Ishikawa (cell line): ENCODE measurements around the gene GLIS1.

Source experiments
- CEBPB ChIP-seq: IDR thresholded peaks from 2 replicates; pipeline ENCODE4 v1.6.1; 2012
- CREB1 ChIP-seq: IDR thresholded peaks from 2 replicates; pipeline ENCODE4 v1.6.1; 2012; ENCODE audit warnings: low read depth
- EGR1 ChIP-seq: IDR thresholded peaks from 2 replicates; pipeline ENCODE4 v1.6.1; 2012
- EP300 ChIP-seq: IDR thresholded peaks from 2 replicates; pipeline ENCODE4 v1.6.1; 2012; ENCODE audit warnings: borderline replicate concordance
- FOXM1 ChIP-seq: IDR thresholded peaks from 2 replicates; pipeline ENCODE4 v1.6.1; 2012; ENCODE audit warnings: low read depth, borderline replicate concordance
- NFIC ChIP-seq: IDR thresholded peaks from 2 replicates; pipeline ENCODE4 v1.6.1; 2012
- RAD21 ChIP-seq: IDR thresholded peaks from 2 replicates; pipeline ENCODE4 v1.6.1; 2012; ENCODE audit warnings: low read depth
- REST ChIP-seq: IDR thresholded peaks from 2 replicates; pipeline ENCODE4 v1.6.1; 2012; ENCODE audit warnings: low read depth, mild to moderate bottlenecking
- TAF1 ChIP-seq: IDR thresholded peaks from 2 replicates; pipeline ENCODE4 v1.6.1; 2012; ENCODE audit warnings: low read depth, mild to moderate bottlenecking
- TCF12 ChIP-seq: IDR thresholded peaks from 2 replicates; pipeline ENCODE4 v1.6.1; 2012; ENCODE audit warnings: low read depth
- TEAD4 ChIP-seq: IDR thresholded peaks from 2 replicates; pipeline ENCODE4 v1.6.1; 2012
- USF1 ChIP-seq: IDR thresholded peaks from 2 replicates; pipeline ENCODE4 v1.6.1; 2012
- YY1 ChIP-seq: IDR thresholded peaks from 2 replicates; pipeline ENCODE4 v1.6.1; 2012; ENCODE audit warnings: low read depth
- ZBTB7A ChIP-seq: IDR thresholded peaks from 2 replicates; pipeline ENCODE4 v1.6.1; 2012; ENCODE audit warnings: low read depth
- TF ChIP-seq, protein P1 (sequence below): IDR thresholded peaks from 2 replicates; pipeline ENCODE4 v1.6.1; 2012

GLIS1 gene

GRCh38 chr1:53642215-53642555 is 96.8 kb downstream of the GLIS1 start:
- TF ChIP-seq NFIC = no peak

DNA sequence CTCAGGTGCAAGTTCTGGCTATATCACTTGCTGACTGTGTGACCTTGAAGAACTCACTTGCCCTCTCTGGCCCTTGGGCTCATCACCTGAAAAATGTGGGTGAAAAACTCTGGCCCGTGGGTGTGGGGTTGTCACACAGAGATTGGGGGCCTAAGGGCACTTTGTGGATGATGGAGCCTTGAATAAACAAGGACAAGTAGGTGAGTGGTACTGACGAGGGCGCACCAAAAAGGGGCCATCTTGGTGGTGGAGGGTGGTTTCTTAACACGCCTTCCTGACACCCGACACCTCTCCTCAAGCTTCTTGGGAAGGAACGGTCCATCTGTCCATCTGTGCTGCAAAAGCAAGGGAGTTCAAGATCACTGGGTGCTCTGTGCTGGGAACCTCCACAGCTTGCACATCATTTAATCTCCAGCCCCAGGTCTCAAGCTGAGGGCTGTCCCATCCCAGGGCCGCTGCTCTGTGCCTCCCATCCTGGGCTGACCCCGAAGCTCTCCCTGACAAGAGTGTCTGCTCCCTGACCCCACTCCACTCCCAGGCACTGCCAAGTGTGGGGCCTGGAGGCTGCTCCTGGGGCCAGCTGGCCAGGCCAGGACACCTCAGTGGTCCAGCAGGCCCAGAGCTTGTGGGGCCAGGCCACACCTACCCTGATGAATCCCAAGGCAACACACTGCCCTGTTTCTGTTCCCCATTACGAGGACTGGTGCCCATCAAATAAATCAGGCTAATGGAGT is 97.3 kb downstream of the GLIS1 start:
- TF ChIP-seq NFIC (no peak), CREB1 (no peak), ZBTB7A (no peak), RAD21 (no peak), YY1 (no peak), FOXM1 (no peak), TEAD4 (no peak), CEBPB (no peak), TCF12 (no peak), REST (no peak)

DNA sequence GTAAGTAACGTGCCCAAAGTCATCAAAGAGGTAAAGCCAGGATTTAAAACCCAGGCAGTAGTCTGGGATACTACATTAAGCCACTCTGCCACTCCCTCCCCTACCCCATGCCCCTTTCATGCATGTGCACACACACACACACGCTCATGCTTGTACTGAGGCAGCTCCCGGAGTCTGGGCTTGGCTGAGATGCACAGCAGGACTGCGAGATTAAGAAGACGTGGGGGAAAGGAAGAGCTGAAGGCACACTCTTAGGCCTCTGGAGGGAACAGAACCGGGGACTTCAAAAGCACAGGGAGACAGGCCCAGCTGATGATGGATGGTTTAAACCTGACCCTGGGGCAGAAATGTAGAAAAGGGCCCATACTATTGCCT is 98.3 kb downstream of the GLIS1 start:
- TF ChIP-seq TEAD4 = no peak
- TF ChIP-seq TCF12 = no peak
- no peak for TF ChIP-seq YY1
- TF ChIP-seq EGR1 = no peak
- no peak for TF ChIP-seq FOXM1
- TF ChIP-seq, protein P1, sequence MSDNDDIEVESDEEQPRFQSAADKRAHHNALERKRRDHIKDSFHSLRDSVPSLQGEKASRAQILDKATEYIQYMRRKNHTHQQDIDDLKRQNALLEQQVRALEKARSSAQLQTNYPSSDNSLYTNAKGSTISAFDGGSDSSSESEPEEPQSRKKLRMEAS = no peak
- no peak for TF ChIP-seq USF1
- TF ChIP-seq ZBTB7A = no peak
- TF ChIP-seq EP300 = no peak
- TF ChIP-seq TAF1 = no peak
- no peak for TF ChIP-seq NFIC
- no peak for TF ChIP-seq RAD21

- TF ChIP-seq TCF12 (no peak), REST (no peak), CREB1 (no peak), USF1 (no peak), FOXM1 (no peak), TEAD4 (no peak), EP300 (no peak), NFIC (no peak), TAF1 (no peak), EGR1 (no peak), ZBTB7A (no peak), YY1 (no peak), RAD21 (no peak), CEBPB (no peak)
- TF ChIP-seq, protein P1 = no peak
Measured at GRCh38 chr1:53639996-53640700, 98.8 kb downstream of the GLIS1 start.

DNA sequence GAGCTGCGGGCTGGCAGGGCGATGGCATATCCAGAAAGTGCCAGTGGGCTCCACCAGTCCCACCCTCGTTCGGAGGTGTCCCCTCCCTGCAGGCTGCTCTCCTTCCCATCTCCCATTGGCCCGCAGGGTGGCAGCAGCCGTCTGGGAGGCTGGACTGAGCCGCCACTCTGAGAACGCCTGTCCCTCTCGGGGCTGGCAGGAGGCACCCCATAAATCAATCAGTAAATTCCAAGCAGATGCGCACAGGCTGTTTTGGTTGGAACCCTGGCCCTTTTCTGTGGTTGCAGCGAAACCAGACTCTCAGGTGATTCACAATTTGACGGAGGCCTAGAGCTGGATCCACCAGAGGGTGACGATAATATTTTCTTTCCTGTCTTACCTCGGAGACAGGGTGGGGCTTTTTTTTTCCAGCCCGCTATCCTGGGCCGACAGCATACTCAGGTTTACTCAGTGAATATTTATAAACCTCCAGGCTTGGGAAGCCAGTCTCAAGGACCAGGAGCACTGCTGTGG is 99.7 kb downstream of the GLIS1 start:
- TF ChIP-seq TEAD4 = 0 out of 2 replicates have a peak, but pooled peaks have one; percentile 46
- TF ChIP-seq RAD21 = peak; percentile 39
- TF ChIP-seq FOXM1 = no peak
